GM10847 (cell line): Measurements from ENCODE around the gene PKLR.

Experiments used
- POLR2A ChIP-seq: IDR thresholded peaks from 2 replicates; pipeline ENCODE4 v1.6.1; 2011; ENCODE audit not compliant: insufficient read length; ENCODE audit errors: extremely low read depth

Gene PKLR

DNA sequence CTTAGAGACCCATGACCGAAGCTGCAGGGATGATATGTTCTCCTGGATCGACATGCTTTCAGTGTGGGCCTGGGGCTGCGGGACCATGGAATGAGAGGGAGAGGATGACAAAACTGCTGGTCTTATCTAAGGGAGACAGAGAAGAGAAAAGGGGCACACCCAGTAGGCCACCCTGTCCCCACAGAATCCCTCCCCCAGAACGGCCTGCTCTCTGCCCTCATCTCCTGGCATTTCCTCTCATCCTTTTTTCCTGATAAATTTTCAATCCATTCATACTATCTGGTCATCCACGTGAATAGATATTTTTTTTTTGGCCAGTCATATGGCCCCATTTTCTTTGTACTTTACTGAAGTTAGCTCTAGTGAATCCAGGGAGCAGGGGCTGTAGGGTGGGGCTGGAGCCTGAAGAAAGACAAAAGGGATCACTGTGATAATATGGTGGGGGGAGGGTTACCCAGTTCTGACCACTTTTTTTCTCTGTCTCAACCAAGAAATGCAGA is at the start of gene PKLR:
PKLR (minus strand) TSS at position 97 of the 500 bp plus-strand sequence; CDS start at position 54, 43 bp downstream.
- no peak for TF ChIP-seq POLR2A

DNA sequence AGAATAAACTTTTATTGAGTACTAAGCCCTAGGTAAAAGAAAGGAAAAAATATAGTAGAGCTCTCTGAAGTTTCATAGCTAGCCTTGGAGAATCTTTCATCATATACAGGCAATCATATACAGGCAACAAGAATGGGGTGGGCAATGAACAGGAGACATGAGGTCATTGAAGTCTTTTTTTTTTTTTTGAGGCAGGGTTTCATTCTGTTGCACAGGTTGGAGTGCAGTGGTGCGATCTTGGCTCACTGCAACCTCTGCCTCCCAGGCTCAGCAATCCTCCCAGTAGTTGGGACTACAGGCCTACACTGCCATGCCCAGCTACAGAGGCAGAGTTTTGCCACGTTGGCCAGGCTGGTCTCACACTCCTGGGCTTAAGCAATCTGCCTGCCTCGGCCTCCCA is 41.6 kb upstream of the PKLR start:
- no peak for TF ChIP-seq POLR2A

DNA sequence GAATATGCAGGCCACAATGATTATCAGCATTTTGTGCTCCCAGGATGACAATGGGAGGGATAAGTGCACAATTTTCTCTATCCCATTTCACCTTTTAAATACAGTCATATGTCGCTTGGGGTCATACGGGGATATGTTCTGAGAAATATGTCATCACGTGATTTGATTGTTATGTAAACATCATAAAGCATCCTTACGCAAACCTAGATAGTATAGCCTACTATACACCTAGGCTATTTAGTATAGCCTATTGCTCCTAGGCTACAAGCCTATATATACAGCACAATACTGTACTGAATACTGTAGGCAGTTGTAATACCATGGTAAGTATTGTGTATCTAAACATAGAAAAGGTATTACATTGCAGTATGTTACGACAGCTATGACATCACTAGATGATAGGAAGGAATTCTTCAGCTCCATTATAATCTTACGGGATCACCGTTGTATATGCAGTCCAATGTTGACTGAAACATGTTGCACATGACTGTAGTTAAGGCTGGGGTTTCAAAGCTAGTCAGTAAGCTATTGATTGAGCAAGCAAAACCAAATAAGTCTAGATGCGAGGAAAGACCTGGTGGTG is 38.4 kb upstream of the PKLR start:
- TF ChIP-seq POLR2A = no peak

DNA sequence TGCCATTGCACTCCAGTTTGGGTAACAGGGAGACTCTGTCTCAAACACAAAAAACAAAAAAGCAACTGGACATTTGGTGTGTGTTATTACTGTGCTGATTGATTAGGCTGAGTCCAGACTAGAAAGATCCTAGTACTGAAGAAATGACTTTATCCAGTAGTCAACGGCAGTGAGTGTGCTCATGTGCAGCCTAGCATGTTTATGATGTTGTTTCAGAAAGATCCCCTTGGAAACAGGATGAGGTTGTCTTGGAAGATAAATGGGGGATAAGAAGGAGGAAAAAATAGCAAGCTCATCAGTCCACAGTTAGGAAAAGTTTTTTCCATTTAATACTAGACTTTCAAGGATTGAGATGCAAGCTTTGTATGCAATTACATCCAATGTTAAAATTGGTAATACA is 33.7 kb upstream of the PKLR start:
- TF ChIP-seq POLR2A = no peak

DNA sequence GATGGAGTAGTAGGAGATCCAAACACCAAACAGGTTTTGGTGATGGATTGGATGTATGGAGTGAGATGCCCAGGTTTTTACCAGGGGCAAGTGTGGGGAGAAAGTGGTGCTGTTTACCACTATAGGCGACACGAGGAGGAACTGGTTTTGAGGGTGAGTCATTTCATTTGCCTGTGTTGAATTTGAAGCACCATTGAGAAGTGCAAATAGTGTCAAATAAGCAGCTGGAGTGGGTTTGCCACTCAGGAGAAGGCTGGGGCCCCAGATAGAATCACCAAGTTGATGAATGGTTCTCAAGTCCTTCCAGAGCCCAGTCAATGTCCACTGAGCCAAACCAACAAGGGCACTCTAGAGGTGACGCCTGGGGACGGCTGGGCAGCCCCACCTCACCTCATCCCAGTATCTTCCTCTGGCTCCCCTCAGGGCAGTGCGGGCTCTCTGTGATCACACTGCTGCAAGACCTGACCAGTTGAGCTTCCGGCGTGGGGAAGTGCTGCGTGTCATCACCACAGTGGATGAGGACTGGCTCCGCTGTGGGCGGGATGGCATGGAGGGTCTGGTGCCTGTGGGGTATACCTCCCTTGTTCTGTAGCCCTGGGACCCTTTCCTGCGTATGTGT is 28.9 kb upstream of the PKLR start:
- TF ChIP-seq POLR2A = no peak

DNA sequence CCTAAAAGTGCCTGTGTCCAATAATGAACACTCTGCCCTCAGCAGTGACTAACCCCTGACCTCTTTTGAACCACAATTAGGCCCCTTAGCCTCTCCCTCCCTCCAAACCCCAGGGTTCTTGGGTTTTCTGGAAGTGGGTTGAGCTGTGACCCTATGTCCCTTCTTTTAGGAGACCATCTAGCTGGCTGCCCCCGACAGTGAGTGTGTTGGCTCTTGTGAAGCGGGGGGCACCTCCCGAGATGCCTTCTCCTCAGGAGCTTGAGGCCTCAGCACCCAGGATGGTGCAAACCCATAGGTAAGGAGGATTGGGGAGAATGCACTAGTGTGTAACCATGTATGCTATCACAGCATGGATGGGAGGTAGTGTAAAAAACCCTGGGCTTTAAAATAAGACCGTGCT is 26.7 kb upstream of the PKLR start:
- no peak for TF ChIP-seq POLR2A

DNA sequence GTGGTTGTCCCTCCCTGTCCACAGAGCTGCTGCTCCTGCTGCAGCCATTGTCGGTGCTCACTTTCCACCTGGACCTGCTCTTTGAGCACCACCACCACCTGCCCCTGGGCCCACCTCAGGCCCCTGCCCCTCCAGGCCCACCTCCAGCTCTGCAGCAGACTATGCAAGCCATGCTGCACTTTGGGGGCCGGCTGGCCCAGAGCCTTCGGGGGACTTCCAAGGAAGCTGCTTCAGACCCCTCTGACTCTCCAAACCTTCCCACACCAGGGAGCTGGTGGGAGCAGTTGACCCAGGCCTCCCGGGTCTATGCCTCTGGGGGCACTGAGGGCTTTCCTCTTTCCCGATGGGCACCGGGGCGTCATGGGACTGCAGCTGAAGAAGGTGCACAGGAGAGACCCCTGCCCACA is 25.4 kb upstream of the PKLR start:
- no peak for TF ChIP-seq POLR2A

DNA sequence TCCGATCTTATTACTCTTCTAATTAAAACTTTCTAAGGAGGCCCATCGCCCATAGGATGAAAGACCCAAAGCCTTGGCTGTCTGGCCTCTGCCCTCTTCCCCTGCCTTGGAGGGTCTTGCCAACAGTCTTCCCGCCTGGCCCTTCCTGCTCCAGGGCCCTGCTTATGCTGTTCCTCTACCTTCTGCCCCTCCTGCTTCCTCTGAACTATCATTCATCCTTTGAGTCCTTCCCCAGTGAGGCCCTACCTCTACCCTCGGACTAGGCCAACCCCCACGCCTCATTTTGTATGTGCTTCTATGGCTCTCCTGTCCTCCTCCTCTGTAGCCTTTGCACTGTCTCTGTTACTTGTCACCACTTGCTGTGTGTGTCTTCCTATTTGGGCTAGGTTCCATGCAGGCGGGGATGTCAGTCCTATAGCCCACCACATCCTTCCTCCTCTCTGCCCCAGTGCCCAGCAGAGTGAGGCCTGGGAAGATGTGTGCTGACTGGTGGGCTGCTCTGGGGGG is 24.8 kb upstream of the PKLR start:
- no peak for TF ChIP-seq POLR2A

DNA sequence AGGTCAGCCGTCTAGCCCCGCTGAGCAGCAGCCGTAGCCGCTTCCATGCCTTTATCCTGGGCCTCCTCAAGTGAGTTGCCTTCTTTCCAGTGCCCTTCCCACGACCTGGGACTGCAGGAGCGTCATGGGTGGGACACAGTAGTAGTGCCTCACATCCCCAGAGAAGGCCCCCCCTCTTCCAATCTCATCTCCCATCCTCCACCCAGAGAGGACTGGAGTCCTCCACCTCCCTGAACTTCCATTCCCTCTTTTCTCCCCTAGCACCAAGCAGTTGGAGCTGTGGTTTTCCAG is 24.3 kb upstream of the PKLR start:
- TF ChIP-seq POLR2A = no peak

DNA sequence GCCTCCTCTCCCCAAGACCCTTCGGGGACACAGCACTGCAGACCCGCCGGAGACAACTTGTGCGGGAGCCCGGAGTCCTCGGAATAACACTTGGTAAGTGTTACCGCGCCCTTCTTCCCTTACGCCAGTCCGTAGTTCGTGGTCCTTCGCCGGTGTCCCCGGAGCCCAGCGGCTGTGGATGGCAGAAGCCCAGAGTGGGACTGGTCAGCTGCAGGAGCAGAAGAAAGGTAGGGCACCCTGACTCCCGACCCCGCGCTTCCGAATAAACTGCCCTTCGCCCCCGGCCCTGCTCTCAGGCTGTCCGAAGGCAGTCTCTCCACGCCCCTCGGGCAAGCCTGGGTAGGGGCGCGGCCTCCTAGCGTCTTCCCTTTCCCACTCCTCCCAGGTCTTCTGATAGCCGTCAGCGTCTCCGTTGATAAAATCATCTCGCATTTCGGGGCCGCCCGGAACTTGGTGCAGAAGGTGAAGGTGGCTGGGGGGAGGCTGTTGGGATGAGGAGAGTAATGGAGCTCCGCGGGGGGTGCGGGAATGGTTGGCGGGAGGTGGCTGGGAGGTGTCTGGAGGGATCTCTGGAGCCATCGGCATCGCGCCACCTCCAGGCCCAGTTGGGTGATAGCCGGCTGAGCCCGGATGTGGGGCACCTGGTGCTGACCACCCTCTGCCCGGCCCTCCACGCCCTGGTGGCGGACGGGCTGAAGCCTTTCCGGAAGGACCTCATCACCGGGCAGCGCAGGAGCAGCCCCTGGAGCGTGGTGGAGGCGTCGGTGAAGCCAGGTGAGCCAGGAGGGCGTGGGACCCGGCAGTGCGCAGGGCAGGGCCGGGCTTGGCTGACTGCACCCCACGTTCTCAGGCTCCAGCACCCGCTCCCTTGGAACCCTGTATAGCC is 23.7 kb upstream of the PKLR start:
- no peak for TF ChIP-seq POLR2A

DNA sequence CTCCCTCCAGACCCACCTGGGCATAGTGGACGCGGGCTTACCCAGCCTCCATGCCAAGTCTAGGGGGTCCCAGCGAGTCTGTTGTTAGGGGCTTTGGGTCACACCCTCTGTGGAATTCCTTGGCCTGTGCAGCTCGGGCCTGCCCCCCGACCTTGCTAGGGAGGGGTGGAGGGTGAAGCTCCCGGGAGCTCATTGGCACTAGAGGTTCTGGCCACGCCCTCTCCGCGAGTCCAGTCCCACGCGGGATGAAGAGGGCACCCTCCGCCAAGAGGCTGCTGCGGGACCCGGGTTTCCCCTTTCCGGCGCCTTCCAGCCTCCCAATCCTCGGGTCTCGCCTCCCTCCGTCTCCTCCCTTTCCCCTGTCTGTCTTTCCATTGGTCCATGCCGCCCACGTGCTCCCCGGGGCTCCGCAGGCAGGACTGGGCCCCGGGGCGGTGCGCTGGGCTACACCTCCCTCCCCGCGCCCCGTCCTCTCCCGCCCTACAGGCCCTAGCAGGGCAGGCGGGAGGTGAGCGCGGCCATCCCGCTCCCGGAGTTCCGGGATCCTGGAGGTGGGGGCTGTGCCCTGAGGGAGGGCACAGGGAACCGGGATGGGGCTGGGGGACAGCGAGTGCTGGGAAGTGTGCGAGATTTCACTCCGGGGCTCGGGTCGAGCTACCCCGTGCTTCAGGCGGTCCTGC is 22.9 kb upstream of the PKLR start:
- TF ChIP-seq POLR2A = peak; percentile 63

DNA sequence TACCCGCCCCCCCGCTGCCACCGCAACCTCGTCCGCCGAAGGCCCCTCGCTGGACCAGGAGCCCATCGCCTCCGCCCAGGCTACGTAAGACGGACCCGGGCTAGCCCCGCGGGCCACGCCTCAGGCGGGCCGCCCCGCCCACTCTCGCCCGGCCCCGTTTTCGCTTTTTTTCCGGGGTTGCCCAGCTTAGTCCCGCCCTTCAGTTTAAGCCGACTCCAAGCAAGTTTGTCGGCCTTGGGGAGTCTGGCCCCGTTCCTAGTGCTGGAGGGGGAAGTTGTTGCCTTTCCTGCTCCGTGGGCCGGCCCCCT is 22.4 kb upstream of the PKLR start:
- no peak for TF ChIP-seq POLR2A

DNA sequence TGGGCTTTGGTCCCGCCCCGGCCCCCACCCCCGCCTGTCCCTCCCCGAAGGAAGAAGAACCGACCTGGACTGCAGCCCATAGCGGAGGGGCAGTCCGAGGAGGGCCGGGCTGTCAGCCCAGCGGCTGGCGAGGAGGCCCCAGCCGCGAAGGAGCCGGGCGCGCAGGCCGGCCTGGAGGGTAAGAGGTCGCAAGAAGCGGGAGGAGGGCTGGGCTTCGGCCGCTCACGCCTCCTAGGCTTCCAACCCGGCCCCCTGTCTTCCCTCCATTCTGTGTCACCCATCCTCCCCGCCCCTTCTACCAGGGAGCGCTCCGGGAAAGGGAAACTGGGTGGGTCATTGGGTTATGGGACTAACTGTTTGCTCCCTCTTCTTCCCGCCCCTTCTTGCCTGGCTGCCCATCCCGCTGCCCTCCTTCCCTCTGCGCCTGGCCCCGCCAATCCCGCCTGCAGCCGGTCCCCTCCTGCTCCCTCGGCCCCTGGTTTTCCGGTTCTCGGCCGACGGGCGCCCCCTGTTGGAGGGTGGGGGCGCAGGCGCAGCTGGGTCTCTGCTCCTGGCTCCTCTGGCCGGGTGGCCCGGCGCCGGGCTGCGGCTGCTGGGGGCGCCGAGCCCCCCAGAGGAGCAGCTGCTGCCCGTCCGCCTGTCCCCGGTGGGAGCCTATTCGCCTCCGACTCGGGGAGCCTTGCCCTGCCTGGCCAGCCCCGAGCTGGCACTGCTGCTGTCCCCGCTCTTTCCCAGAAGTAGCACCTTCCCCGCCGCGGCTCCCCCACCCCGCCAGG is 21.9 kb upstream of the PKLR start:
- TF ChIP-seq POLR2A = no peak

DNA sequence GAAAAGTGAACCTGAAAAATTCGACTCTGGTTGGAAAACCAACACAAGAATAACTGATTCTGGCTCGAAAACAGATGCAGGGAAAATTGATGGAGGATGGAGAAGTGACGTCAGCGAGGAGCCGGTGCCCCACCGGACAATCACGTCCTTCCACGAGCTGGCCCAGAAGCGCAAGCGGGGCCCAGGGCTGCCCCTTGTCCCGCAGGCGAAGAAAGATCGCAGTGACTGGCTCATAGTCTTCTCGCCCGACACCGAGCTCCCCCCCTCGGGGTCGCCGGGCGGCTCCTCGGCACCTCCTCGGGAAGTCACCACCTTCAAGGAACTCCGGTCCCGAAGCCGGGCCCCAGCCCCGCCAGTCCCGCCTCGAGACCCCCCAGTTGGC is 21.3 kb upstream of the PKLR start:
- TF ChIP-seq POLR2A = no peak
